HG03520 (cell line): Measurements from ENCODE around the gene TEX14.

Source experiments
- ATAC-seq: cut with Tn5 transposase; IDR thresholded peaks from one replicate; pipeline ENCODE4 v1.9.1; 2021; ENCODE audit warnings: mild to moderate bottlenecking, moderate library complexity; ENCODE audit not compliant: unreplicated experiment

The TEX14 gene, protein sequence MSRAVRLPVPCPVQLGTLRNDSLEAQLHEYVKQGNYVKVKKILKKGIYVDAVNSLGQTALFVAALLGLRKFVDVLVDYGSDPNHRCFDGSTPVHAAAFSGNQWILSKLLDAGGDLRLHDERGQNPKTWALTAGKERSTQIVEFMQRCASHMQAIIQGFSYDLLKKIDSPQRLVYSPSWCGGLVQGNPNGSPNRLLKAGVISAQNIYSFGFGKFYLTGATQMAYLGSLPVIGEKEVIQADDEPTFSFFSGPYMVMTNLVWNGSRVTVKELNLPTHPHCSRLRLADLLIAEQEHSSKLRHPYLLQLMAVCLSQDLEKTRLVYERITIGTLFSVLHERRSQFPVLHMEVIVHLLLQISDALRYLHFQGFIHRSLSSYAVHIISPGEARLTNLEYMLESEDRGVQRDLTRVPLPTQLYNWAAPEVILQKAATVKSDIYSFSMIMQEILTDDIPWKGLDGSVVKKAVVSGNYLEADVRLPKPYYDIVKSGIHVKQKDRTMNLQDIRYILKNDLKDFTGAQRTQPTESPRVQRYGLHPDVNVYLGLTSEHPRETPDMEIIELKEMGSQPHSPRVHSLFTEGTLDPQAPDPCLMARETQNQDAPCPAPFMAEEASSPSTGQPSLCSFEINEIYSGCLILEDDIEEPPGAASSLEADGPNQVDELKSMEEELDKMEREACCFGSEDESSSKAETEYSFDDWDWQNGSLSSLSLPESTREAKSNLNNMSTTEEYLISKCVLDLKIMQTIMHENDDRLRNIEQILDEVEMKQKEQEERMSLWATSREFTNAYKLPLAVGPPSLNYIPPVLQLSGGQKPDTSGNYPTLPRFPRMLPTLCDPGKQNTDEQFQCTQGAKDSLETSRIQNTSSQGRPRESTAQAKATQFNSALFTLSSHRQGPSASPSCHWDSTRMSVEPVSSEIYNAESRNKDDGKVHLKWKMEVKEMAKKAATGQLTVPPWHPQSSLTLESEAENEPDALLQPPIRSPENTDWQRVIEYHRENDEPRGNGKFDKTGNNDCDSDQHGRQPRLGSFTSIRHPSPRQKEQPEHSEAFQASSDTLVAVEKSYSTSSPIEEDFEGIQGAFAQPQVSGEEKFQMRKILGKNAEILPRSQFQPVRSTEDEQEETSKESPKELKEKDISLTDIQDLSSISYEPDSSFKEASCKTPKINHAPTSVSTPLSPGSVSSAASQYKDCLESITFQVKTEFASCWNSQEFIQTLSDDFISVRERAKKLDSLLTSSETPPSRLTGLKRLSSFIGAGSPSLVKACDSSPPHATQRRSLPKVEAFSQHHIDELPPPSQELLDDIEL (N-terminal part only)

GRCh38 chr17:58691701-58692238 lies at the start of gene TEX14:
TEX14 (minus strand) TSS chr17:58692045; CDS start chr17:58652001, 40,044 bp downstream.
- ATAC-seq, result no peak

DNA sequence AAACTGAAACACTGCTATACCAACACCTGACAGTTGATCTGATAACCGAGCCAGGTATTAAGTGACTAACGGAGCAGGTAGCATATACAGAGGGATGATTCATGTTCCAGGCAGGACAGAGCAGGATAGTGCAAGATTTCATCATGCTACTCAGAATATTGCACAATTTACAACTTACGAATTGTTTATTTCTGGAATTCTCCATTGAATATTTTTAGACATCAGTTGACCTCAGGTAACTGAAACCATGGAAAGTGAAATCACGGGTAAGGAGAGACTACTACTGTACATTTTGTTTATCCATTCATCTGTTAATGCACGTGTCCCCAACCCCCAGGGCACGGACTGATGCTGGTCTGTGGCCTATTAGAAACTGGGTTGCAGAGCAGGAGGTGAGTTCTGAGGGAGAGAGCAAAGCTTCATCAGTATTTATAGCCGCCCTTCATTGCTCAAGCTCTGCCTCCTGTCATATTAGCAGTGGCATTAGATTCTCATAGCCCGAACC lies 49.3 kb upstream of the TEX14 start:
- no peak for ATAC-seq

GRCh38 chr17:58734811-58735210 lies 43.0 kb upstream of the TEX14 start:
- ATAC-seq, result no peak

GRCh38 chr17:58734040-58734439 lies 42.2 kb upstream of the TEX14 start:
- ATAC-seq, result no peak

DNA sequence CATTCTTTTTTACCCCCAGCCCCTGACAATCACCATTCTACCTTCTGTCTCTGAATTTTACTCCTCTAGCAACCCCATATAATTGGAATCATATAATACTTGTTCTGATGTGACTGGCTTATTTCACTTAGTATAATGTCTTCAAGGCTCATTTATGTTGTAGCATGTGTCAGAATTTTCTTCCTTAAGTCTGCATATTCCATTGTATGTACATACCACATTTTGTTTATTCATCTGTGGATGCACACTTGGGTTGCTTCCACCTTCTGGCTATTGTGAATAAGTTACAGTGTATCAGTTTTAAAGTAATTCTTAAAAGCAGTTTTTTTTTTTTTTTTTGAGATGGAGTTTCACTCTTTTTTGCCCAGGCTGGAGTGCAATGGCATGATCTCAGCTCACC lies 39.1 kb upstream of the TEX14 start:
- ATAC-seq, result no peak

- no peak for ATAC-seq
Observed at GRCh38 chr17:58728798-58729197, 37.0 kb upstream of the TEX14 start.

GRCh38 chr17:58722696-58723095 lies 30.9 kb upstream of the TEX14 start:
- no peak for ATAC-seq

GRCh38 chr17:58722274-58722673 lies 30.4 kb upstream of the TEX14 start:
- no peak for ATAC-seq

GRCh38 chr17:58710948-58711552 lies 19.2 kb upstream of the TEX14 start:
- no peak for ATAC-seq

GRCh38 chr17:58706351-58707140 lies 14.7 kb upstream of the TEX14 start:
- ATAC-seq, result no peak

GRCh38 chr17:58703916-58704286 lies 12.1 kb upstream of the TEX14 start:
- ATAC-seq, result no peak

GRCh38 chr17:58703137-58703915 lies 11.5 kb upstream of the TEX14 start:
- ATAC-seq, result no peak

GRCh38 chr17:58702708-58703107 lies 10.9 kb upstream of the TEX14 start:
- no peak for ATAC-seq

DNA sequence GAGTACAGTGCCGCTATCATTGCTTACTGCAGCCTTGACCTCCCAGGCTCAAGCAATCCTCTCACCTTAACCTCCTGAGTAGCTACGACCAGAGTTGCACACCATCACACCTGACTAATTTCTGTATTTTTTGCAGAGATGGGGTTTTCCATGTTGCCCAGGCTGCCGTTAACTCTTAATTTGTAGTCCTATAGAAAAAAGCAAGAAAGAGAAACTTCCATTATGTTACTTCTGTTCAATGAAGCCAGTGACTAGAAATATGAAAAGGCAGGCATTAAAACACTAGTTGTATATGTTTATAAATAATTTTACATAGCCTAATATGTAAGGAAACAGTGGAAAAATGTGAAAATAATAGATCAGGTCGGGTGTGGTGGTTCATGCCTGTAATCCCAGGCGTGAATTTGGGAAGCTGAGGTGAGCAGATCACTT lies 10.2 kb upstream of the TEX14 start:
- no peak for ATAC-seq

DNA sequence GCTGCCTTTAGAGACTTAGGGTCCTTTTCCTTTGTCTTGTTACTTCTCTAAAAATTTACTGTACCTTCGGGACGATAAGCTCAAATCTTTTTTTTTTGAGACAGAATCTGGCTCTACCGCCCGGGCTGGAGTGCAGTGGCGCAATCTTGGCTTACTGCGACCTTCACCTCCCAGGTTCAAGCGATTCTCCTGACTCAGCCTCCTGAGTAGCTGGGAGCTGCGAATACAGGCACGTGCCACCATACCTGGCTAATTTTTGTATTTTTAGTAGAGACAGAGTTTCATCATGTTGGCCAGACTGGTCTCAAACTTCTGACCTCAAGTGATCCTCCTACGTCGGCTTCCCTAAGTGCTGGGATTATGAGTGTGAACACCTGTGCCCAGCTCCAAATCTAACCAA lies 7.9 kb upstream of the TEX14 start:
- no peak for ATAC-seq

- no peak for ATAC-seq
Observed at GRCh38 chr17:58694826-58695225, 3.0 kb upstream of the TEX14 start.

DNA sequence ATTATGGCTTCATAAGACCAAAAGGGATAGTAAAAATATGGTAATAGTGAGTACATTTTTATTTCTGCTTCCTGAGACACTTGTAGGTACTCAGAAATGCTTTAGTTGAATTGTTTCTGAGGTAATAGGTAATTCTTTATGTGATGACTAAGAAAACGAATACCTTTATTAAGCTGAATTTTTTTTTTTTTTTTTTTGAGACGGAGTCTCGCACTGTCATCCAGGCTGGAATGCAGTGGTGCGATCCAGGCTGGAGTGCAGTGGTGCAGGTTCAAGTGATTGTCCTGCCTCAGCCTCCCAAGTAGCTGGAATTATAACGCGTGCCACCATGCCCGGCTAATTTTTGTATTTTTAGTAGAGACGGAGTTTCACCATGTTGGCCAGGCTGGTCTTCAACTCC lies 2.5 kb upstream of the TEX14 start:
- no peak for ATAC-seq

DNA sequence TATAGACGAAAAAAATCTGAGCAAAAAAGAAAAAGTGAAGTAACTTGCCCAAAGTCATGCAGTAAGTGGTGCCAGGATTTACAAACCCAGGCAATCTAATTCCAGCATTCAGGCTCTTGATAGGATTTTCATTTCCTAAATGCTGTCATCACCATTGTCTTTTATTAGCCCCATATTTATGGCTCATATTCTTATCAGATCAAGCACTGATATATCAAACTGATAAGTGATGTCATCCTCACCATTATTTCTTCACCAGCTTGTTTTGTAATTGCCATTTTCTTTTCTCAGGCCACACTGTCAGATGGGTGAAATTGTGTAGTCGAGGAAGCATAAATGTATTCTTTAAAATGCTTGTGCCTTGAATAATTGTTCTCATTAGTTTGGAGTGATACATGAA lies 1.9 kb upstream of the TEX14 start:
- ATAC-seq, result no peak

DNA sequence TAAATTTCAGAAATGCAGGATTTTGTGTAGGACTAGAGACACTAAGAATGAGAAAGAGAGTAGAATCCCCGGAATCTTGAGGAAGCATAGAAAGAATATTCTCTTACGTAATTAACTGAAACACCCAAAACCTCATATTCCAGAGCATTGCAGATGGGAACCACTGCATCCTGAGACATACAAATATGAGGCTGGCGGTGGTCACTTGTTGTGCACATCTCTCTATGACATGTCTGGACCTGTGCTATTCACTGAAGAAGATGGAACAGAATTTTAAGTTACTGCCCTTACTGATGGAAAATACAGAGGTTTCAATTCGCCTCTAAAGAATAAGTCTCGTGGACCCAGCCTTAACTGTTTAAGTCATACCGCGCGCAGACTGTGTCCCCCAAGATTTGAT lies 1.4 kb upstream of the TEX14 start:
- no peak for ATAC-seq
